Mesenchymal stem cell (in vitro differentiated cells and primary cell): Measurements from ENCODE around the gene OAS1.
A peak's percentile ranks its signal among the peaks of the same experiment; 100 is the strongest.

Experiments
- DNase-seq: peaks from one replicate; pipeline ENCODE4 v3.0.0-alpha.2; 2013
- H2AFZ ChIP-seq: one replicate; pipeline ENCODE4 v1.6.1; 2013; ENCODE audit warnings: low read depth, mild to moderate bottlenecking, control low read depth, inconsistent platforms, low read length, moderate library complexity
- H2AK5ac ChIP-seq: 2 replicates; pipeline ENCODE4 v1.6.1; 2013; ENCODE audit warnings: low read length, moderate library complexity, mild to moderate bottlenecking, inconsistent platforms; ENCODE audit not compliant: severe bottlenecking
- H2BK120ac ChIP-seq: one replicate; pipeline ENCODE4 v1.6.1; 2013; ENCODE audit warnings: low read depth, mild to moderate bottlenecking, inconsistent platforms, low read length, moderate library complexity
- H2BK12ac ChIP-seq, 2 experiments: one replicate each; pipeline ENCODE4 v1.6.1; 2013; ENCODE audit warnings: inconsistent platforms in 2 of 2, low read length in 2 of 2, mild to moderate bottlenecking in 2 of 2, moderate library complexity in 2 of 2, control low read depth in 1 of 2
- H2BK15ac ChIP-seq: one replicate; pipeline ENCODE4 v1.6.1; 2013; ENCODE audit warnings: mild to moderate bottlenecking, low read depth, inconsistent platforms; ENCODE audit not compliant: poor library complexity, severe bottlenecking
- H2BK5ac ChIP-seq: 2 replicates; pipeline ENCODE4 v1.6.1; 2013; ENCODE audit warnings: low read depth, mild to moderate bottlenecking, low read length, control low read depth, inconsistent platforms; ENCODE audit not compliant: poor library complexity, severe bottlenecking
- H3K14ac ChIP-seq, 2 experiments: one replicate each; pipeline ENCODE4 v1.6.1; 2013; ENCODE audit warnings: inconsistent platforms in 2 of 2, low read length in 2 of 2, control low read depth in 1 of 2, mild to moderate bottlenecking in 1 of 2, moderate library complexity in 1 of 2
- H3K18ac ChIP-seq, 2 experiments: one replicate each; pipeline ENCODE4 v1.6.1; 2013; ENCODE audit warnings: inconsistent platforms in 2 of 2, low read length in 2 of 2, control low read depth in 1 of 2, low read depth in 1 of 2, mild to moderate bottlenecking in 1 of 2
- H3K23ac ChIP-seq, 2 experiments: one replicate each; pipeline ENCODE4 v1.6.1; 2013; ENCODE audit warnings: inconsistent platforms in 2 of 2, low read length in 2 of 2, mild to moderate bottlenecking in 2 of 2, moderate library complexity in 2 of 2, control low read depth in 1 of 2
- H3K27ac ChIP-seq: 2 replicates; pipeline ENCODE4 v1.5.1; 2013; ENCODE audit warnings: mild to moderate bottlenecking, moderate library complexity, low read length, control low read depth, inconsistent platforms; ENCODE audit not compliant: poor library complexity, severe bottlenecking
- H3K27me3 ChIP-seq, 2 experiments: 2 replicates each; pipeline versions ENCODE4 v1.6.1 to v1.7.0; 2013; ENCODE audit warnings: low read length in 2 of 2, mild to moderate bottlenecking in 2 of 2, moderate library complexity in 2 of 2, control low read depth in 1 of 2, inconsistent platforms in 1 of 2; ENCODE audit not compliant: control insufficient read depth in 1 of 2, insufficient read depth in 1 of 2
- H3K36me3 ChIP-seq, 2 experiments: 2 replicates each; pipeline versions ENCODE4 v1.6.1 to v1.7.0; 2013; ENCODE audit warnings: low read length in 2 of 2, control low read depth in 1 of 2, inconsistent platforms in 1 of 2, low read depth in 1 of 2, mild to moderate bottlenecking in 1 of 2; ENCODE audit not compliant: insufficient read depth in 2 of 2, control insufficient read depth in 1 of 2
- H3K4ac ChIP-seq, 2 experiments: one replicate each; pipeline ENCODE4 v1.6.1; 2013; ENCODE audit warnings: inconsistent platforms in 2 of 2, low read length in 2 of 2, mild to moderate bottlenecking in 2 of 2, moderate library complexity in 2 of 2, control low read depth in 1 of 2, low read depth in 1 of 2
- H3K4me1 ChIP-seq: 2 replicates; pipeline ENCODE4 v1.6.1; 2013; ENCODE audit warnings: low read depth, low read length, control low read depth; ENCODE audit not compliant: control insufficient read depth, insufficient read depth
- H3K4me2 ChIP-seq: 2 replicates; pipeline ENCODE4 v1.6.1; 2013; ENCODE audit warnings: low read length, mild to moderate bottlenecking, inconsistent platforms; ENCODE audit not compliant: poor library complexity, severe bottlenecking
- H3K4me3 ChIP-seq, 2 experiments: 2 replicates each; pipeline versions ENCODE4 v1.5.1 to v1.7.0; 2013; ENCODE audit warnings: low read length in 2 of 2, mild to moderate bottlenecking in 2 of 2, control low read depth in 1 of 2, low read depth in 1 of 2; ENCODE audit not compliant: insufficient read depth in 1 of 2
- H3K79me1 ChIP-seq: replicated peaks from 2 replicates; pipeline ENCODE4 v1.6.1; 2013; ENCODE audit warnings: mild to moderate bottlenecking, control low read depth, low read length, inconsistent platforms; ENCODE audit not compliant: poor library complexity, severe bottlenecking
- H3K9ac ChIP-seq: 2 replicates; pipeline ENCODE4 v1.7.0; 2013; ENCODE audit warnings: mild to moderate bottlenecking, low read length, moderate library complexity
- H3K9me3 ChIP-seq: 2 replicates; pipeline ENCODE4 v1.7.0; 2013; ENCODE audit warnings: mild to moderate bottlenecking, low read length; ENCODE audit not compliant: control insufficient read depth
- H4K8ac ChIP-seq: one replicate; pipeline ENCODE4 v1.6.1; 2013; ENCODE audit warnings: inconsistent platforms, mild to moderate bottlenecking, low read length, moderate library complexity
- H4K91ac ChIP-seq: one replicate; pipeline ENCODE4 v1.6.1; 2013; ENCODE audit warnings: mild to moderate bottlenecking, low read length, inconsistent platforms
- WGBS: methylation state at CpG from one replicate; pipeline ENCODE4 v1.1.7; 2013; ENCODE audit warnings: mixed read lengths; 5-methylcytosine and 5-hydroxymethylcytosine counted together

Gene OAS1

GRCh38 chr12:112933129-112933505 lies 26.4 kb downstream of the OAS1 start:
- Histone ChIP-seq H3K23ac (no peak overlapping the region), H2BK15ac (no peak overlapping the region), H2BK12ac (no peak overlapping the region), H4K91ac (no peak overlapping the region), H3K18ac (no peak overlapping the region), H3K4me1 (no peaks in the 10 kb centered on the region), H4K8ac (no peak overlapping the region), H2BK120ac (no peak overlapping the region), H2AFZ (no peak overlapping the region), H3K4ac (no peak overlapping the region), H3K4me2 (no peak overlapping the region), H3K27me3 (no peaks in the 10 kb centered on the region), H3K9me3 (no peaks in the 10 kb centered on the region), H3K4me3 (no peak overlapping the region), H3K9ac (no peak overlapping the region), H2AK5ac (no peak overlapping the region), H3K27ac (no peak overlapping the region), H2BK5ac (no peak overlapping the region), H3K79me1 (no peaks in the 10 kb centered on the region), H3K14ac (no peak overlapping the region), H3K36me3 (no peaks in the 10 kb centered on the region)
- DNase-seq: no peak
- 90% methylated on average over 2 of the region's 2 CpGs for WGBS

GRCh38 chr12:112936264-112936663 lies 29.5 kb downstream of the OAS1 start:
- no peak overlapping the region for H3K4ac ChIP-seq
- H2BK5ac ChIP-seq: no peak overlapping the region
- H2BK15ac ChIP-seq: no peak overlapping the region
- H2AFZ ChIP-seq: no peak overlapping the region
- H2BK120ac ChIP-seq: no peak overlapping the region
- H4K91ac ChIP-seq: no peak overlapping the region
- H3K79me1 ChIP-seq: peaks cover 6% of the 10 kb centered on the region
- no peak overlapping the region for H3K27ac ChIP-seq
- no peaks in the 10 kb centered on the region for H3K36me3 ChIP-seq
- H3K9me3 ChIP-seq: no peaks in the 10 kb centered on the region
- no peaks in the 10 kb centered on the region for H3K27me3 ChIP-seq
- no peak overlapping the region for H2BK12ac ChIP-seq
- H3K18ac ChIP-seq: no peak overlapping the region
- no peak overlapping the region for H3K14ac ChIP-seq
- 80% methylated on average over 1 of the region's 1 CpG for WGBS
- no peak overlapping the region for H3K4me2 ChIP-seq
- no peak overlapping the region for H3K23ac ChIP-seq
- no peak overlapping the region for H3K9ac ChIP-seq
- H2AK5ac ChIP-seq: no peak overlapping the region
- DNase-seq: no peak
- no peak overlapping the region for H3K4me3 ChIP-seq
- H3K4me1 ChIP-seq: peaks cover 7% of the 10 kb centered on the region
- no peak overlapping the region for H4K8ac ChIP-seq

DNA sequence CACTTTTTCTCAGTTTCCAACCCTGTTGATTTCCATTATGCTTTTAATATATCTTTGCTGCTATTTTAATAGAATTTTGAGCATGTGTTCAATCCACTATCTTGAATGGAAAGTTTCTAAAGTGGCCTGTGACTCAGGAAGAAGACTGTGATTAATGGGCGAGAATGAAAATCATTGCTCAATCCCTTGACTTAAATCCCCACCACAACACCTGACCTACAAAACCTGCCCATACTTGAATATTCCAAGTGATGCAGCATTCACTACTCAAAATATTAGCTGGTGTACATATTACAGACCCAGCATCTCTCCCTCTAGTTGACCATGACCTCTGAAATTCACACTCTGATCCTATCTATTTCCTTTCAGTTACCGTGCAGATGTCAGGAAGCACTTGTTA lies 30.2 kb downstream of the OAS1 start:
- Histone ChIP-seq H4K91ac (no peak overlapping the region), H3K9me3 (no peaks in the 10 kb centered on the region), H2AK5ac (no peak overlapping the region), H2BK5ac (no peak overlapping the region), H2BK120ac (no peak overlapping the region), H3K79me1 (peaks cover 11% of the 10 kb centered on the region), H3K23ac (no peak overlapping the region), H3K9ac (no peak overlapping the region), H3K4me3 (no peak overlapping the region), H2AFZ (no peak overlapping the region), H3K4me2 (no peak overlapping the region), H3K4me1 (peaks cover 7% of the 10 kb centered on the region), H4K8ac (no peak overlapping the region), H3K27ac (no peak overlapping the region), H3K4ac (no peak overlapping the region), H2BK15ac (no peak overlapping the region), H3K27me3 (no peaks in the 10 kb centered on the region), H3K14ac (no peak overlapping the region), H3K36me3 (peaks cover 5% of the 10 kb centered on the region in 2 experiments), H2BK12ac (no peak overlapping the region), H3K18ac (no peak overlapping the region)
- WGBS: 93% methylated on average over 2 of the region's 2 CpGs
- peak; percentile 14 for DNase-seq

DNA sequence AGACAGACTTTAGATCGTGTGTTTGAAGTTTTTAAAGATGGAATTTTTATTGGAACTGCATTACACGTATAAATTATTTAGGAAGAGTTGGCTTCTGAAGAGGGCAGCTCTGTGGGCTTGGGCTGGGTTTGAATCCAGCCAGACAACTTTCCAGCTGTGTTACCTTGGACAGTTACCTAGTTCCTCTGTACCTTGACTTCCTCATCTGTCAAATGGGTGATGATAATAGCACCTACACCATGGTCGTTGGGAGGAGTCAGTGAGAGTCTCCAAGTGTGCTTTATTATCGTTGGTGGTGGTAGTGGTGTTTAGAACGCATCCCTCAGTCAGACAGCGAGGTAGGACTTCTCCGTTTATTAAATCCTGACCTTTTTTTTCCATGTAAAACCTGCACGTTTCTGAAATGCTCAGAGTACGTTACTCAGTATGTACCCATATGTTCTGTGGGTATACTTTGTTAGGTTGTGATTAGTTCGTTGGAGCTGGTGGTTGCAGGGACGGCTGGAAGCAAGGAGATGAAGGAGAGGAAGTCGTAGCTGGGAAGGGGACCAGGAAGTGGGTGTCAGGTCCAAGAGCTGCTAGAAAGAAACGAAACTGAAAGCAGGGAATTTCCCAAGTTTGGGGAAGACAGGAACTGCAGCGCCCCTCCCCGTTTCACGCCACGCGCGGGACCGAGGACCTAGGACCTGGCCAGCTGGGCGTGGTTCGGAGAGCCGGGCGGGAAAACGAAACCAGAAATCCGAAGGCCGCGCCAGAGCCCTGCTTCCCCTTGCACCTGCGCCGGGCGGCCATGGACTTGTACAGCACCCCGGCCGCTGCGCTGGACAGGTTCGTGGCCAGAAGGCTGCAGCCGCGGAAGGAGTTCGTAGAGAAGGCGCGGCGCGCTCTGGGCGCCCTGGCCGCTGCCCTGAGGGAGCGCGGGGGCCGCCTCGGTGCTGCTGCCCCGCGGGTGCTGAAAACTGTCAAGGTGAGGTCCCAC lies 31.3 kb downstream of the OAS1 start, which contains the start of gene OAS3:
Gene OAS3 (plus strand): TSS at position 734 of the 979 bp plus-strand sequence. CDS start 57 bp downstream, at position 791.
- WGBS: 17% methylated on average over 49 of the region's 50 CpGs
- Histone ChIP-seq H2BK5ac (no peak within 1 kb of the TSS), H3K27ac (no peak within 1 kb of the TSS), H3K4me3 (peak within 1 kb of the TSS; percentile 73 to 87), H3K18ac (peak within 1 kb of the TSS; percentile 30 to 83), H2AK5ac (no peak within 1 kb of the TSS), H3K9ac (peak within 1 kb of the TSS; percentile 93), H3K36me3 (peaks cover 5 to 8% of the 10 kb centered on the region in 2 experiments), H4K8ac (peak within 1 kb of the TSS; percentile 46), H3K4me1 (peaks cover 7% of the 10 kb centered on the region), H2BK120ac (peak within 1 kb of the TSS; percentile 71), H3K14ac (peak within 1 kb of the TSS in 1 of 2 experiments; percentile 72), H3K4me2 (peak within 1 kb of the TSS; percentile 93), H2BK12ac (no peak within 1 kb of the TSS), H3K79me1 (peaks cover 14% of the 10 kb centered on the region), H3K4ac (peak within 1 kb of the TSS in 1 of 2 experiments; percentile 24), H2AFZ (peak within 1 kb of the TSS; percentile 72), H2BK15ac (no peak within 1 kb of the TSS), H3K27me3 (no peaks in the 10 kb centered on the region), H4K91ac (no peak within 1 kb of the TSS), H3K9me3 (no peaks in the 10 kb centered on the region), H3K23ac (no peak within 1 kb of the TSS)
- peak; percentile 90 for DNase-seq
